Esophagus squamous epithelium (tissue), 5 donors: ENCODE results near the gene CDK16. TPM values are rescaled to one million over a fixed set of nuclear protein-coding genes. Genes with fewer than 3 reads are reported as not detected.

Source experiments
- DNase-seq: peaks from one replicate; lab custom pipeline; 2025; lab: John Stamatoyannopoulos, UW
- H3K27ac ChIP-seq, 4 donors: fragments of 200-600 bp; sonication (generic); one replicate each; pipeline ENCODE4 v1.5.1; 2016 to 2019; ENCODE audit warnings: mild to moderate bottlenecking in 1 of 4
- H3K27me3 ChIP-seq, 4 donors: fragments of 200-600 bp; sonication (generic); 1 replicate in 3 of 4; 2 replicates in 1 of 4; pipeline versions ENCODE4 v1.5.1 to v1.6.0; 2017 to 2021; ENCODE audit warnings: antibody characterized with exemption in 1 of 4
- H3K36me3 ChIP-seq, 3 donors: fragments of 200-600 bp; sonication (generic); one replicate each; pipeline ENCODE4 v1.5.1; 2016 to 2019
- H3K4me1 ChIP-seq, 3 donors: fragments of 200-600 bp; sonication (generic); one replicate each; pipeline ENCODE4 v1.5.1; 2017 to 2019
- H3K4me3 ChIP-seq, 4 donors: fragments of 200-600 bp; sonication (generic); 1 replicate in 3 of 4; 2 replicates in 1 of 4; pipeline ENCODE4 v1.5.1; 2016 to 2019; ENCODE audit warnings: mild to moderate bottlenecking in 2 of 4, moderate library complexity in 1 of 4
- H3K9me3 ChIP-seq, 3 donors: fragments of 200-600 bp; sonication (generic); one replicate each; pipeline ENCODE4 v1.5.1; 2016 to 2019
- CTCF ChIP-seq, 6 experiments: fragments of 450-650 bp in 4 of 6; fragments of 200-600 bp in 2 of 6; sonication (generic) in 2 of 6; IDR thresholded peaks; one replicate each; pipeline ENCODE4 v1.5.1; 2016 to 2019; ENCODE audit warnings: antibody characterized with exemption in 6 of 6, mild to moderate bottlenecking in 4 of 6, moderate library complexity in 4 of 6
- POLR2A ChIP-seq, 4 donors: fragments of 450-650 bp; IDR thresholded peaks; one replicate each; pipeline ENCODE4 v1.6.1; 2017; ENCODE audit warnings: antibody characterized with exemption in 4 of 4, mild to moderate bottlenecking in 4 of 4, moderate library complexity in 3 of 4
- WGBS, 2 donors: methylation state at CpG; one replicate each; pipeline ENCODE4 v1.1.5; 2018; 5-methylcytosine and 5-hydroxymethylcytosine counted together
- intact Hi-C: fragments of 100-400 bp; cut with DNase I; formaldehyde crosslinking; loops from one replicate; pipeline ENCODE4 v1.15.0; 2022
- total RNA-seq, 4 donors: library from RNA; depleted of rRNA; stranded (reverse); fragments of >200 nt; gene quantifications; one replicate each; pipeline ENCODE4 v1.1.0, GENCODE V29; 2016
- donor health status: DM: yes; HTN: yes; CAD: no.

The CDK16 gene
- total RNA-seq, 4 donors from 2014 or later = 78.1 to 115 (median 99.4) TPM

GRCh38 chrX:47174846-47175587, 43.5 kb upstream of the CDK16 start:
- TF ChIP-seq POLR2A (IDR thresholded peaks at IDR 0.05) (no peak), CTCF (IDR thresholded peaks at IDR 0.05) (no peak)
- H3K4me1 ChIP-seq = peaks cover 0 to 8% (median 3%) of the 10 kb centered on the region in 3 donors
- H3K36me3 ChIP-seq = peaks cover 5 to 100% (median 6%) of the 10 kb centered on the region in 3 donors
- intact Hi-C loops = no loop called here
- H3K27me3 ChIP-seq = no peaks in the 10 kb centered on the region
- H3K4me3 ChIP-seq = no peak overlapping the region
- WGBS, 2 donors = 89% methylated on average over 10 to 16 of the region's 23 CpGs
- H3K9me3 ChIP-seq = no peaks in the 10 kb centered on the region
- H3K27ac ChIP-seq = no peak overlapping the region
- DNase-seq = no peak

GRCh38 chrX:47175588-47175980, 42.9 kb upstream of the CDK16 start:
- no peak overlapping the region for H3K27ac ChIP-seq
- TF ChIP-seq CTCF (IDR thresholded peaks at IDR 0.05) (no peak), POLR2A (IDR thresholded peaks at IDR 0.05) (no peak)
- H3K27me3 ChIP-seq = no peaks in the 10 kb centered on the region
- WGBS, 2 donors = 80 to 90% methylated on average over 1 to 9 of the region's 12 CpGs
- H3K4me1 ChIP-seq = peaks cover 0 to 8% (median 3%) of the 10 kb centered on the region in 3 donors
- H3K4me3 ChIP-seq = no peak overlapping the region
- intact Hi-C loops = no loop called here
- DNase-seq = no peak
- H3K36me3 ChIP-seq = peaks cover 5 to 100% (median 6%) of the 10 kb centered on the region in 3 donors
- H3K9me3 ChIP-seq = no peaks in the 10 kb centered on the region

GRCh38 chrX:47176101-47176740, 42.3 kb upstream of the CDK16 start:
- Histone ChIP-seq H3K4me1 (peaks cover 0 to 8% (median 3%) of the 10 kb centered on the region in 3 donors), H3K27me3 (no peaks in the 10 kb centered on the region), H3K36me3 (peaks cover 7 to 100% (median 11%) of the 10 kb centered on the region in 3 donors), H3K4me3 (no peak overlapping the region), H3K9me3 (no peaks in the 10 kb centered on the region), H3K27ac (no peak overlapping the region)
- intact Hi-C loops = no loop called here
- DNase-seq = no peak
- WGBS, 2 donors = 85 to 94% methylated on average over 10 to 23 of the region's 23 CpGs
- no peak for TF ChIP-seq CTCF (IDR thresholded peaks at IDR 0.05)
- no peak for TF ChIP-seq POLR2A (IDR thresholded peaks at IDR 0.05)

GRCh38 chrX:47177079-47177478, 41.4 kb upstream of the CDK16 start:
- intact Hi-C loops = no loop called here
- 77 to 80% methylated on average over 2 of the region's 2 CpGs for WGBS, 2 donors
- H3K36me3 ChIP-seq = peaks cover 12 to 100% (median 16%) of the 10 kb centered on the region in 3 donors
- no peak for DNase-seq
- peaks cover 0 to 8% (median 3%) of the 10 kb centered on the region in 3 donors for H3K4me1 ChIP-seq
- H3K27me3 ChIP-seq = no peaks in the 10 kb centered on the region
- no peak for TF ChIP-seq CTCF (IDR thresholded peaks at IDR 0.05)
- no peak for TF ChIP-seq POLR2A (IDR thresholded peaks at IDR 0.05)
- H3K27ac ChIP-seq = no peak overlapping the region
- H3K9me3 ChIP-seq = no peaks in the 10 kb centered on the region
- H3K4me3 ChIP-seq = no peak overlapping the region

GRCh38 chrX:47178337-47178736, 40.1 kb upstream of the CDK16 start:
- Histone ChIP-seq H3K27ac (no peak overlapping the region), H3K4me1 (peaks cover 0 to 8% (median 3%) of the 10 kb centered on the region in 3 donors), H3K4me3 (no peak overlapping the region), H3K9me3 (no peaks in the 10 kb centered on the region), H3K36me3 (peaks cover 16 to 100% (median 18%) of the 10 kb centered on the region in 3 donors), H3K27me3 (no peaks in the 10 kb centered on the region)
- DNase-seq = no peak
- intact Hi-C loops = no loop called here
- no peak for TF ChIP-seq CTCF (IDR thresholded peaks at IDR 0.05)
- WGBS, 2 donors = 94% methylated on average over 3 of the region's 5 CpGs; no CpG with 5 or more reads in 1 of the 2 donors
